SKM-1 (cell line): Measurements from ENCODE around the gene SLC35F3.

Experiments used
- DNase-seq: peaks from one replicate; lab custom pipeline; 2025; ENCODE audit not compliant: unreplicated experiment; lab: John Stamatoyannopoulos, UW

The SLC35F3 gene

GRCh38 chr1:234311414-234311813, 406.9 kb downstream of the SLC35F3 start:
- DNase-seq = no peak

GRCh38 chr1:234313171-234313570, 408.7 kb downstream of the SLC35F3 start:
- no peak for DNase-seq

- DNase-seq = no peak
Measured at GRCh38 chr1:234315091-234315541, 410.6 kb downstream of the SLC35F3 start.

- DNase-seq = no peak
Measured at GRCh38 chr1:234315588-234315987, 411.1 kb downstream of the SLC35F3 start.

GRCh38 chr1:234316486-234316885, 412.0 kb downstream of the SLC35F3 start:
- no peak for DNase-seq

GRCh38 chr1:234316937-234317336, 412.5 kb downstream of the SLC35F3 start:
- no peak for DNase-seq

- DNase-seq = no peak
Measured at GRCh38 chr1:234320069-234320468, 415.6 kb downstream of the SLC35F3 start.

GRCh38 chr1:234320549-234320948, 416.1 kb downstream of the SLC35F3 start:
- DNase-seq = no peak

- DNase-seq = no peak
Measured at GRCh38 chr1:234321231-234321630, 416.8 kb downstream of the SLC35F3 start.

- no peak for DNase-seq
Measured at GRCh38 chr1:234322097-234322496, 417.6 kb downstream of the SLC35F3 start.

- DNase-seq = peak; percentile 39
Measured at GRCh38 chr1:234322979-234323378, 418.5 kb downstream of the SLC35F3 start.

- DNase-seq = no peak
Measured at GRCh38 chr1:234324821-234325220, 420.3 kb downstream of the SLC35F3 start.

- no peak for DNase-seq
Measured at GRCh38 chr1:234325878-234326496, 421.5 kb downstream of the SLC35F3 start.

GRCh38 chr1:234326497-234327366, 422.3 kb downstream of the SLC35F3 start:
- peak; percentile 83 for DNase-seq

- no peak for DNase-seq
Measured at GRCh38 chr1:234327577-234328164, 423.2 kb downstream of the SLC35F3 start.

- no peak for DNase-seq
Measured at GRCh38 chr1:234330843-234331215, 426.4 kb downstream of the SLC35F3 start.

- peak; percentile 80 for DNase-seq
Measured at GRCh38 chr1:234331507-234331906, 427.0 kb downstream of the SLC35F3 start.

GRCh38 chr1:234336359-234336758, 431.9 kb downstream of the SLC35F3 start:
- no peak for DNase-seq

- no peak for DNase-seq
Measured at GRCh38 chr1:234337233-234337632, 432.8 kb downstream of the SLC35F3 start.

- no peak for DNase-seq
Measured at GRCh38 chr1:234340528-234340927, 436.1 kb downstream of the SLC35F3 start.

- no peak for DNase-seq
Measured at GRCh38 chr1:234342774-234343173, 438.3 kb downstream of the SLC35F3 start.

GRCh38 chr1:234345237-234345636, 440.8 kb downstream of the SLC35F3 start:
- no peak for DNase-seq
